ENCODE measurements around the gene PIEZO2. TPM values are rescaled to one million over a fixed set of nuclear protein-coding genes. Genes with fewer than 3 reads are reported as not detected.

Gene PIEZO2
- total RNA-seq, 4 donors from 2014 or later = 0.68 to 2.2 (median 1.1) TPM

DNA sequence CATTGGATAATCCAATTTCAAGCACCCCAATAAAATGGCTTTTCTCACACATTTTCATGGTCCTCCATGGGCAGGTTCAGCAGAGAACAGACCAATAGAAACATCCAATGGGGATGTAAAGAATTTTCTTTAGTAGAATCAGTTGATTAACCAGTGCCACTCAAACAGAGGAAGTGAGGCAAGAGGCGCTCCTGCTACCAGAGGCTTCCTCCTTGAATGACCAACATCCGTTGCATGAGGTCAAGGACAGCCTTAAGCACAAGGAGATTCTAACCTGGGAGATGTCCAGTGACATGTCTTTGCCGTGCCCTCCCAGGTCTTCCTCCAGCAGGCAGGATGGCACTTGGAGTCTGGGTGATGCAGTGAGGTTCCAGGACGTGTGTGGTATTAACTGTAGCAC lies 146.6 kb downstream of the PIEZO2 start:
- Histone ChIP-seq H3K4me3 (no peak overlapping the region), H3K27me3 (no peaks in the 10 kb centered on the region), H3K36me3 (no peaks in the 10 kb centered on the region), H3K4me1 (peaks cover 7% of the 10 kb centered on the region), H3K27ac (no peak overlapping the region), H3K9me3 (no peaks in the 10 kb centered on the region)
- DNase-seq (ENCODE audit: low spot score in 2 of 2) = no peak
- 83% methylated on average over 4 of the region's 4 CpGs for WGBS
- TF ChIP-seq, protein P1, sequence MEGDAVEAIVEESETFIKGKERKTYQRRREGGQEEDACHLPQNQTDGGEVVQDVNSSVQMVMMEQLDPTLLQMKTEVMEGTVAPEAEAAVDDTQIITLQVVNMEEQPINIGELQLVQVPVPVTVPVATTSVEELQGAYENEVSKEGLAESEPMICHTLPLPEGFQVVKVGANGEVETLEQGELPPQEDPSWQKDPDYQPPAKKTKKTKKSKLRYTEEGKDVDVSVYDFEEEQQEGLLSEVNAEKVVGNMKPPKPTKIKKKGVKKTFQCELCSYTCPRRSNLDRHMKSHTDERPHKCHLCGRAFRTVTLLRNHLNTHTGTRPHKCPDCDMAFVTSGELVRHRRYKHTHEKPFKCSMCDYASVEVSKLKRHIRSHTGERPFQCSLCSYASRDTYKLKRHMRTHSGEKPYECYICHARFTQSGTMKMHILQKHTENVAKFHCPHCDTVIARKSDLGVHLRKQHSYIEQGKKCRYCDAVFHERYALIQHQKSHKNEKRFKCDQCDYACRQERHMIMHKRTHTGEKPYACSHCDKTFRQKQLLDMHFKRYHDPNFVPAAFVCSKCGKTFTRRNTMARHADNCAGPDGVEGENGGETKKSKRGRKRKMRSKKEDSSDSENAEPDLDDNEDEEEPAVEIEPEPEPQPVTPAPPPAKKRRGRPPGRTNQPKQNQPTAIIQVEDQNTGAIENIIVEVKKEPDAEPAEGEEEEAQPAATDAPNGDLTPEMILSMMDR (IDR thresholded peaks at IDR 0.05) = no peak

DNA sequence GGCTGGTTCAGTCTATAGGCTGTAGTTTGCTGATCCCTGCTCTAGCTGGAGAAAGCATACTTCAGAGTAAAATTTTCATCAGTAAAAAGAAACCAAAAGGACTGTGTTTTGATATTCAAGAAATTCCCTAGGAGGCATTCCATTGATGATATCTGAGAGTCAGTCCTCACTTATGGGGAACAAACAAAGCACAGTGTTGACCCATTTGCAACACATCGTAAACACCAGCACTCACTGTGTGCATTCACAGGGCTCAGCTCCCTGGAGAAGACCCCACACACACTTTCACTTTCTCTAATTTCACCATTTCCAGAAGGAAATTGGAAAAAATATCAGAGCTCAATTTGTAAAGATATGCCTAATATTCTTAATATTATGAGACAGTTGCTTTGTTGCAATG lies 147.1 kb downstream of the PIEZO2 start:
- no peak overlapping the region for H3K4me3 ChIP-seq
- WGBS = 78% methylated on average over 1 of the region's 1 CpG
- no peak for DNase-seq (ENCODE audit: low spot score in 2 of 2)
- no peaks in the 10 kb centered on the region for H3K27me3 ChIP-seq
- no peaks in the 10 kb centered on the region for H3K9me3 ChIP-seq
- no peak overlapping the region for H3K27ac ChIP-seq
- peaks cover 7% of the 10 kb centered on the region for H3K4me1 ChIP-seq
- no peaks in the 10 kb centered on the region for H3K36me3 ChIP-seq
- TF ChIP-seq EP300 (IDR thresholded peaks at IDR 0.05) = no peak
- no peak for TF ChIP-seq POLR2AphosphoS5 (IDR thresholded peaks at IDR 0.05)
- TF ChIP-seq POLR2A (IDR thresholded peaks at IDR 0.05) = no peak
- TF ChIP-seq, protein P1 (IDR thresholded peaks at IDR 0.05) = no peak

DNA sequence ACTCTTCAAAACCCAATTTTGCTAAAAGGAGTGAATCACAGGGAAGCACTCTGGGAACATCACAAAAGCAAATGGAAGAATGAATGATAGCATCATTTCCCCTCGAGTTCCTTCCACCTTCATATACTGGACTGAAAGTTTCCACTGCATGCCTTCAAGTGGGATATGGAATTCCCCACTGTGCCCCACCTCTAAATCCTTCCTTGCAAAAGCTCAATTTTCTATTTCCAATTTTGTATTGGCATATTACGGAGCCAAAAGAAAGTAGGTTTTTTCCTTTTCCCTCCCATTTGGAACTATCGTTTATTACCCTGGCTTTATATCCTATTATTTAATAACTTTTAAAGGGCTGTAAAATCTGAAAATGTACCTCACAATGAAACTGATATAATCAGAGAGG lies 149.3 kb downstream of the PIEZO2 start:
- Histone ChIP-seq H3K9me3 (no peaks in the 10 kb centered on the region), H3K27ac (no peak overlapping the region), H3K4me1 (peaks cover 3% of the 10 kb centered on the region), H3K27me3 (no peaks in the 10 kb centered on the region), H3K4me3 (no peak overlapping the region), H3K36me3 (no peaks in the 10 kb centered on the region)
- no peak for DNase-seq (ENCODE audit: low spot score in 2 of 2)
- WGBS = 61% methylated on average over 3 of the region's 3 CpGs
- TF ChIP-seq, protein P1 (IDR thresholded peaks at IDR 0.05) = no peak
- no peak for TF ChIP-seq POLR2A (IDR thresholded peaks at IDR 0.05)
- no peak for TF ChIP-seq POLR2AphosphoS5 (IDR thresholded peaks at IDR 0.05)
- TF ChIP-seq EP300 (IDR thresholded peaks at IDR 0.05) = no peak

DNA sequence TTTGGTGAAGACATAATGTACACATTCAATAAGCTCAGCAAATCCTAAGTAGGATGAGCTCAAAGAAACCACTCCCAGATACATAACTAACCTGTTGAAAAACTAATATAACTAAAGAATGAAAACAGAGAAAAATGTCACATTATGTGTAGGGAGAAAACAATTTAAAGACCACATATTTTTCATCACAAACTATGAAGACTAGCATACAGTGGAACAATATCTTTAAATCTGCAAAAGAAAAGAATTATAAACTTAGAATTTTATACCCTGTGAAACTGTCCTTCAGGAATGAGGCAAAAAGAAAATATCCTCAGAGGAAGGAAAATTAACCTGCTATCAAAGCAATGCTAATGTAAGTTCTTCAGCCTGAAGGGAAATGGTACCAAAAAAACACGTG lies 151.5 kb downstream of the PIEZO2 start:
- Histone ChIP-seq H3K4me1 (no peaks in the 10 kb centered on the region), H3K4me3 (no peak overlapping the region), H3K27me3 (no peaks in the 10 kb centered on the region), H3K27ac (no peak overlapping the region), H3K9me3 (no peaks in the 10 kb centered on the region), H3K36me3 (no peaks in the 10 kb centered on the region)
- TF ChIP-seq POLR2AphosphoS5 (IDR thresholded peaks at IDR 0.05) (no peak), EP300 (IDR thresholded peaks at IDR 0.05) (no peak), POLR2A (IDR thresholded peaks at IDR 0.05) (no peak)
- TF ChIP-seq, protein P1 (IDR thresholded peaks at IDR 0.05) = no peak
- no peak for DNase-seq (ENCODE audit: low spot score in 2 of 2)
- whole genome bisulfite sequencing = 67% methylated on average over 1 of the region's 1 CpG

DNA sequence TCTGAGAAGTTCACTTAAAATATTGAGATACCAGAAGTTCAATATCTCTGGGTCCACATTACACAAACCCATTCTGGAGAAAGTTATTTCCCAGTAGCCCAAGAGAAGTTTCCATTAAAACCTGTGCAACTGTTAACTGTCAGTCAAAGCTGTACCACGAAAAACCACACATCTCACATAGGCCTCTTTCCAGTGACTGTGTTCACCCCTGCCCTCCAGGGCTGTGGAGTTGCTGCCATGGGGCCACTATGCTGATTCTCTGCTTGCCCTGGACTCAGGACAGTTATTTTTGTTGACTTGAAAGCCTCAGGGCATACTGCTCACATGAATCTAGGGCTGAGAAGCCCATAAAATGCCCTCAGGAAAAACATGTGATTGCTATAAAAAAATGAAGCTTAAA lies 153.8 kb downstream of the PIEZO2 start:
- no peaks in the 10 kb centered on the region for H3K4me1 ChIP-seq
- DNase-seq (ENCODE audit: low spot score in 2 of 2) = no peak
- no peaks in the 10 kb centered on the region for H3K9me3 ChIP-seq
- no peaks in the 10 kb centered on the region for H3K27me3 ChIP-seq
- no peak overlapping the region for H3K27ac ChIP-seq
- TF ChIP-seq, protein P1 (IDR thresholded peaks at IDR 0.05) = no peak
- no peak overlapping the region for H3K4me3 ChIP-seq
- 61% methylated on average over 1 of the region's 1 CpG for whole genome bisulfite sequencing
- H3K36me3 ChIP-seq = no peaks in the 10 kb centered on the region
